DMS153 treated with DMSO at 0.1 percent for 48 hours (cell line): Measurements from ENCODE around the gene ERFL.

Source experiments
- DNase-seq: peaks from one replicate; lab custom pipeline; 2025; ENCODE audit not compliant: unreplicated experiment; lab: John Stamatoyannopoulos, UW

ERFL gene

GRCh38 chr19:41901707-41902360, 26.4 kb downstream of the ERFL start:
- DNase-seq = no peak

GRCh38 chr19:41898235-41898634, 30.0 kb downstream of the ERFL start:
- DNase-seq = no peak

- DNase-seq = no peak
Measured at GRCh38 chr19:41897820-41898219, 30.4 kb downstream of the ERFL start.

- no peak for DNase-seq
Measured at GRCh38 chr19:41897181-41897580, 31.1 kb downstream of the ERFL start.

GRCh38 chr19:41896581-41896942, 31.7 kb downstream of the ERFL start:
- no peak for DNase-seq

GRCh38 chr19:41895745-41896580, 32.3 kb downstream of the ERFL start:
- no peak for DNase-seq

GRCh38 chr19:41894350-41894749, 33.9 kb downstream of the ERFL start:
- DNase-seq = no peak

GRCh38 chr19:41893899-41894298, 34.4 kb downstream of the ERFL start:
- DNase-seq = no peak

- no peak for DNase-seq
Measured at GRCh38 chr19:41892173-41892902, 35.9 kb downstream of the ERFL start.

- no peak for DNase-seq
Measured at GRCh38 chr19:41890936-41891335, 37.3 kb downstream of the ERFL start.

- DNase-seq = no peak
Measured at GRCh38 chr19:41889896-41890295, 38.4 kb downstream of the ERFL start.

GRCh38 chr19:41888926-41889325, 39.3 kb downstream of the ERFL start:
- DNase-seq = no peak

GRCh38 chr19:41887711-41888382, 40.4 kb downstream of the ERFL start:
- peak; percentile 42 for DNase-seq

GRCh38 chr19:41886761-41887710, 41.2 kb downstream of the ERFL start:
- no peak for DNase-seq

GRCh38 chr19:41883821-41884733, 44.2 kb downstream of the ERFL start:
- DNase-seq = peak; percentile 92

GRCh38 chr19:41883463-41883820, 44.8 kb downstream of the ERFL start:
- DNase-seq = no peak

- DNase-seq = peak; percentile 39
Measured at GRCh38 chr19:41882568-41883462, 45.4 kb downstream of the ERFL start, which contains the start of gene ARHGEF1. TSS of gene ARHGEF1 (plus strand) at chr19:41883184. CDS start at chr19:41888083, 4,899 bp downstream.

GRCh38 chr19:41880329-41880708, 47.9 kb downstream of the ERFL start:
- no peak for DNase-seq
